Heart left ventricle (tissue), 13 donors: Measurements from ENCODE around the gene EIF4E1B.

Source experiments
- POLR2A ChIP-seq, 2 donors: fragments of 450-650 bp; IDR thresholded peaks; one replicate each; pipeline ENCODE4 v1.6.1; 2017; ENCODE audit warnings: antibody characterized with exemption in 2 of 2, mild to moderate bottlenecking in 2 of 2, moderate library complexity in 2 of 2
- TF ChIP-seq, protein P1 (sequence below), 12 donors: fragments of 200-600 bp; sonication (generic) in 4 of 12; IDR thresholded peaks; one replicate each; pipeline versions ENCODE4 v1.5.0 to v1.8.0; 2018 to 2022; ENCODE audit warnings: antibody characterized with exemption in 12 of 12, mild to moderate bottlenecking in 5 of 12
- donor health status: ischemic (EF 13 %, LVEDD 7.1; RV severe dilation, severe dysfunction).
- donor health status: DM: no; HTN: yes; CAD: no.
- donor health status: DM: no; HTN: no; CAD: no.
- donor health status: ischemic (EF 25% LVEDD 6.9; RV normal size, moderate dysfunction).
- donor health status: ischemic (EF 25% LVEDD 5.7; RV mildly dilated, moderate dysfunction).
- donor health status: ischemic (EF 35%, LVEDD 5.7; RV mildly dilated, moderate dysfunction).
- donor health status: nonischemic (EF 11% LVEDD 7.7; RV severe dilation, severe dysfunction).
- donor health status: DM: yes; HTN: yes; CAD: no.
- donor health status: PGD.
- donor health status: ischemic (EF 29% LVEDD 5.4; RV normal size, mild dysfunction).
- donor health status: nonischemic (EF 23%, LVEDD 6.1; RV moderate dilation, normal function).

GRCh38 chr5:176606032-176606431, 24.4 kb upstream of the EIF4E1B start:
- TF ChIP-seq POLR2A (IDR thresholded peaks at IDR 0.05), result no peak
- TF ChIP-seq, protein P1, sequence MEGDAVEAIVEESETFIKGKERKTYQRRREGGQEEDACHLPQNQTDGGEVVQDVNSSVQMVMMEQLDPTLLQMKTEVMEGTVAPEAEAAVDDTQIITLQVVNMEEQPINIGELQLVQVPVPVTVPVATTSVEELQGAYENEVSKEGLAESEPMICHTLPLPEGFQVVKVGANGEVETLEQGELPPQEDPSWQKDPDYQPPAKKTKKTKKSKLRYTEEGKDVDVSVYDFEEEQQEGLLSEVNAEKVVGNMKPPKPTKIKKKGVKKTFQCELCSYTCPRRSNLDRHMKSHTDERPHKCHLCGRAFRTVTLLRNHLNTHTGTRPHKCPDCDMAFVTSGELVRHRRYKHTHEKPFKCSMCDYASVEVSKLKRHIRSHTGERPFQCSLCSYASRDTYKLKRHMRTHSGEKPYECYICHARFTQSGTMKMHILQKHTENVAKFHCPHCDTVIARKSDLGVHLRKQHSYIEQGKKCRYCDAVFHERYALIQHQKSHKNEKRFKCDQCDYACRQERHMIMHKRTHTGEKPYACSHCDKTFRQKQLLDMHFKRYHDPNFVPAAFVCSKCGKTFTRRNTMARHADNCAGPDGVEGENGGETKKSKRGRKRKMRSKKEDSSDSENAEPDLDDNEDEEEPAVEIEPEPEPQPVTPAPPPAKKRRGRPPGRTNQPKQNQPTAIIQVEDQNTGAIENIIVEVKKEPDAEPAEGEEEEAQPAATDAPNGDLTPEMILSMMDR (IDR thresholded peaks at IDR 0.05), result no peak
